ENCODE results near the gene DLK1.

DLK1 gene

GRCh38 chr14:100749967-100750597 lies 23.4 kb downstream of the DLK1 start:
- TF ChIP-seq, protein P1, sequence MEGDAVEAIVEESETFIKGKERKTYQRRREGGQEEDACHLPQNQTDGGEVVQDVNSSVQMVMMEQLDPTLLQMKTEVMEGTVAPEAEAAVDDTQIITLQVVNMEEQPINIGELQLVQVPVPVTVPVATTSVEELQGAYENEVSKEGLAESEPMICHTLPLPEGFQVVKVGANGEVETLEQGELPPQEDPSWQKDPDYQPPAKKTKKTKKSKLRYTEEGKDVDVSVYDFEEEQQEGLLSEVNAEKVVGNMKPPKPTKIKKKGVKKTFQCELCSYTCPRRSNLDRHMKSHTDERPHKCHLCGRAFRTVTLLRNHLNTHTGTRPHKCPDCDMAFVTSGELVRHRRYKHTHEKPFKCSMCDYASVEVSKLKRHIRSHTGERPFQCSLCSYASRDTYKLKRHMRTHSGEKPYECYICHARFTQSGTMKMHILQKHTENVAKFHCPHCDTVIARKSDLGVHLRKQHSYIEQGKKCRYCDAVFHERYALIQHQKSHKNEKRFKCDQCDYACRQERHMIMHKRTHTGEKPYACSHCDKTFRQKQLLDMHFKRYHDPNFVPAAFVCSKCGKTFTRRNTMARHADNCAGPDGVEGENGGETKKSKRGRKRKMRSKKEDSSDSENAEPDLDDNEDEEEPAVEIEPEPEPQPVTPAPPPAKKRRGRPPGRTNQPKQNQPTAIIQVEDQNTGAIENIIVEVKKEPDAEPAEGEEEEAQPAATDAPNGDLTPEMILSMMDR (IDR thresholded peaks at IDR 0.05; ENCODE audit: low read depth, low read length) = no peak
- H3K4me3 ChIP-seq (replicated peaks in 1 of 2; ENCODE audit: low read depth in 2 of 2, low read length in 2 of 2) = no peak overlapping the region
- DNase-seq (ENCODE audit: low read depth in 2 of 2) = no peak

DNA sequence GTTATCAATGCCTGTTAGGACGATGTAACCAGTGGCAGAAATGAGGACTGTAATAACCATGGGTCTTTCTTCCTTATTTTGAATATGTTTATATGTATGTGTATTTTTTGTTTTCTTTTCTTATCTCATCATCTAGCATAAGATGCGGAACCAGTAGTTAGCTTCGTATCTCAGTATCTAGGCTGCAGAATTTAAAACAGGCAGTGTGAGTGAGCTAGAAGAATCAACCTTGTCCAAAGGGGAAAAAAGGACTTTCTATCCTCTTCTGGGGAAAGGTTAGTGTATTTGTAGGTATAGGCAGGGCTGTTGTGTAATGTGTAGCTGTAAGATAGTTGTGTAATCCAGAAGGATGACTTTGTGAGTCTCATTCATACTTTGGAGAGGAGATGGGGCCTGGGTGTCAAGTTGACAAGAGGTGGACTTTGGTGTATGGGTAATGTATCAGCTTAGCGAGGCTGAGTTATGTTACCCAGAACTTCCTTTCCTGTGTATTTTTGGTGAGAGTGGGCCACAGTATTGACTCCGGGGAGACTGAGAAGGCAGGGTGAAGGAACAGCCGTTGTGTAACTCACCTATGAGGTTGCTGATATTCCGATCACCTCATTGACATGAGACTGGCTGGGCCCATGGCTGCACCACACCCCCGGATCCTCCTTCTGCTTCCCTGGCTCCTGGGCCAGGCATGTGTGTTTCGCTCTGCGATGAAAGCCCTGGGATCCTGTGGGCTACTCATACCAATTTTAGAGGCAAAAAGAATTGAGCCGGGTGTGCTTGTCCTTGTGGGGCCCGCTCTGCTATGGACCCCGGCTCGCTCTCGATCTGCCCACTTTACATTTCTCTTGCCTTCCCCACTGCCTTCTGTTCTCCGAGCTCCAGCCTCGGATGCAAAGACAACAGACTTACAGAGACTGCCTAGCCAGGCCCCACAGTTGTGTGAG lies 24.3 kb downstream of the DLK1 start:
- TF ChIP-seq, protein P1 (IDR thresholded peaks at IDR 0.05; ENCODE audit: low read depth, low read length) = no peak
- H3K4me3 ChIP-seq (replicated peaks in 1 of 2; ENCODE audit: low read depth in 2 of 2, low read length in 2 of 2) = no peak overlapping the region
- DNase-seq (ENCODE audit: low read depth in 2 of 2) = no peak

GRCh38 chr14:100754020-100754419 lies 27.3 kb downstream of the DLK1 start:
- no peak overlapping the region for H3K4me3 ChIP-seq (replicated peaks in 1 of 2; ENCODE audit: low read depth in 2 of 2, low read length in 2 of 2)
- no peak for DNase-seq (ENCODE audit: low read depth in 2 of 2)
- TF ChIP-seq, protein P1 (IDR thresholded peaks at IDR 0.05; ENCODE audit: low read depth, low read length) = no peak

DNA sequence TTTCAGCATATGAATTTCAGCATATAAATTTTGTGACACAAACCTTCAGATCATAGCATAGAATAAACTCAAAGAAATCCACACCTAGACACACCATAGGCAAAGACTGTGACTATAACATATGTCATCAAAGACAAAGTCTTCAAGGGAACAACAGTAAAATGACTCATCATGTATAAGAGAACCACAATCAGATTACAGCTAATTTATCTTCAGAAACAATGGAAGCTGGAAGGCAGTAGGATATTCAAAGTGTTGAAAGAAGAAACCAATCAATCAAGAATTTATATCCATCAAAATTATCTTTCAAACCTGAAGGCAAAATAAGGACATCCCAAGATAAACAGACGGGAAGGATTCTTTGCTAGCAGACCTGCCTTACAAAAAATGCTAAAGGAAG lies 29.0 kb downstream of the DLK1 start:
- DNase-seq (ENCODE audit: low read depth in 2 of 2) = peak in 1 of 2 donors; percentile 16
- no peak overlapping the region for H3K4me3 ChIP-seq (replicated peaks in 1 of 2; ENCODE audit: low read depth in 2 of 2, low read length in 2 of 2)
- TF ChIP-seq, protein P1 (IDR thresholded peaks at IDR 0.05; ENCODE audit: low read depth, low read length) = no peak

DNA sequence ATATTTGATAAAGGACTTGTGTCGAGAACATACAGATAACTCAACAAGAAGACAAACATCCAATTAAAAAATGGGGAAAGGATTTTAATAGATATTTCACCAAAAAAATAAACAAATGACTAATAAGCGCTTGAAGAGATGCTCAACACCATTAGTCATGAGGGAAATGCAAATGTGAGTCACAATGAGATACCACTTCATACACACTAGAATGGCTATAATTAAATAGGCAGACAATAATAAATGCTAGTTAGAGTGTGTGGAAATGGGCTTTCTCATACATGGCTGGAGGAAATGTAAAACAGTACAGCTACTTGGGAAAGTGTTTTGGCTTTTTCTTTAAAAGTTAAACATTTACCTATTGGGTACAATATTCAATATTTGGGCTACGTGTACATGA lies 34.8 kb downstream of the DLK1 start:
- peak; percentile 51 to 57 for DNase-seq (ENCODE audit: low read depth in 2 of 2)
- TF ChIP-seq, protein P1 (IDR thresholded peaks at IDR 0.05; ENCODE audit: low read depth, low read length) = no peak
- H3K4me3 ChIP-seq (replicated peaks in 1 of 2; ENCODE audit: low read depth in 2 of 2, low read length in 2 of 2) = no peak overlapping the region

GRCh38 chr14:100762089-100762515 lies 35.4 kb downstream of the DLK1 start:
- DNase-seq (ENCODE audit: low read depth in 2 of 2) = peak; percentile 14 to 34
- no peak overlapping the region for H3K4me3 ChIP-seq (replicated peaks in 1 of 2; ENCODE audit: low read depth in 2 of 2, low read length in 2 of 2)
- TF ChIP-seq, protein P1 (IDR thresholded peaks at IDR 0.05; ENCODE audit: low read depth, low read length) = no peak

Measured in cardiac fibroblast (primary cell).